K562 treated with DMSO at 1 percent for 24 hours (cell line): ENCODE measurements around the gene CEP295NL. TPM values are rescaled to one million over a fixed set of nuclear protein-coding genes. Genes with fewer than 3 reads are reported as not detected.

Experiments
- total RNA-seq: library from RNA; unstranded; fragments of 300-600 nt; gene quantifications from 2 replicates; pipeline ENCODE4 v1.2.3, GENCODE V29; 2022; ENCODE audit warnings: low read depth; ENCODE audit not compliant: insufficient read depth

CEP295NL gene, protein sequence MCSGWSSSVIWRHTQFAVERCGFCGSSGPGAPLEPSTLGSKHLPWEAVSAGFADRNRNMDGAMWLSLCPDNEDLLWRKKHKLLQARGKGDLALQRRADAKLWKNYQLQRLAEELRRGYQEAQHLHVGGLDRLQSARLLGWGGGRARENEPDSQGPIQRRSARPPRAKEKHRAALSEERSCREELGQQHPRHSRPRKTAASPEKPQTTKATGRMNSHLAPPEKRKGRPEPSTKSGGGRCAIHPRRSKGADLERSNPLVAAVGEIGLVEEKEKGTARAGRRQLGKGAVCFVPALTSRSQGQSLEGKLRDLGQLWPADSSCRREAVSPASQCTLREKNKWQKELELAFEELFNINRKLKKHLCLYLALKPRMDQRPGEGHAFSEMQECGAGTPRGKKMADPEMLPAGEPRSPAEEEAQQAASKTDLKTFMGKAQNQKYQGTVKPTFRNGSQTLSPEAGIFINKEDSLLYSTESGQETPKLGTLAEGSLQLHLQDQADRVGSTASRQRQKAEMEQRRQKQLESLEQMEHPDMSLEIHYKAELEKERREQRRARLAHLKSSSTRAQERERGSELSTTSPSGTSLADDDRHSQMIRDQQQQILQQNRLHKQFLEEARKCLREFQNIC
- total RNA-seq = not detected in 2 replicates

DNA sequence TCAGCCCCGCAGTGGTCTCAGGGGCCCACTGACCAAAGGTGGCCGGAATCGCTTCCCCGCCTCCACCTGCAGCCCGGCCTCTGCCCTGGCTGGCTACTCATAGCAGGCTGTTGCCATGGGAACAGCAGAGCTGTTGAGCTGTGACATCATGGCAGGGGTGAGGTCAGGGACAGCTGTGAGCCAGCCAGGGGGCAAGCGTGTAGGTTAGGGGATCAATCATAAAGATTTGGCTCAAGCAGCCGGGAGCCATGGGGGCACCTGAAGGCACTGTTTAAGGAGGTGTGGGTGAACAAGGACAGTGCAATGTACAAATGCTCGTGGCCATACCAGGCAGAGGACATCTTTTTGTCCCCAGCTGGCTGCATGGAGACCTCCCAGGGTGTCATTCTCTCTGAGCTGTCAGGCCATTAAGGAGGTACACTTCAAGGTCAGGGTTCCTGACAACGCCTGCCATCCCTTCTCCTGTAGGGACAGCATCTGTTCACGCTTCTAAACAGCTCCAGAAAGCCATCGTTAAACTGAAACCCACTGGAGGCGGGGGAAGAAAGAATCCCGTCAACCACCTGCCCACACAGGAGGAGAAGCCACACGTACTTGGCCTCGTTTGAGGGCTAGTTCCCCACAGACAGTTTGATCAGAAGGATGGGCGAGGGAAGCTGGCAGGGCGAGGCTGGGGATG lies at the start of gene CEP295NL:
Gene CEP295NL (minus strand): TSS at position 101 of the 679 bp plus-strand sequence. CDS start 1,373 bp downstream, outside the sequence.

DNA sequence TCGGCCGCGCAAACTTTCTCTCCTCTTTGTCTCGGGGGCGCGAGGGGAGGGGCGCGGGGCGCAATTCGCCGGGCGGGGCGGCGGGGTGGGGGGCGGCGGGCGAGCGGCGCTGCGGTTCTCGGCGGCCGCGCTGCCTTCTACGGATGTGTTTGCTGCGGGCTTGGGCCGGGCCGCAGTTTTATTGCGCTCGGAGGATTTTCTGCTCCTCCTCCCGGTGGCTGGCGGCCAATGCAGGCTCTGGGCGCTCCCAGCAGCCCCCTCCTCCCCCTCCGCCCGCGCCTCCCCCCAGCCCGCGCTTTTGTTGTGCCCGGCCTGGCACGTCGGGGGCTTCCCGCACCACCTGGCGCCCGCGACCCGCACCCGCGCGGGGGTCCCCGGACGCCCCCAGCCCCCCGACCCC lies 22.2 kb upstream of the CEP295NL start, which contains the start of gene TIMP2:
Gene TIMP2 (minus strand): TSS at position 154 of the 400 bp plus-strand sequence. CDS start 299 bp downstream, outside the sequence.

DNA sequence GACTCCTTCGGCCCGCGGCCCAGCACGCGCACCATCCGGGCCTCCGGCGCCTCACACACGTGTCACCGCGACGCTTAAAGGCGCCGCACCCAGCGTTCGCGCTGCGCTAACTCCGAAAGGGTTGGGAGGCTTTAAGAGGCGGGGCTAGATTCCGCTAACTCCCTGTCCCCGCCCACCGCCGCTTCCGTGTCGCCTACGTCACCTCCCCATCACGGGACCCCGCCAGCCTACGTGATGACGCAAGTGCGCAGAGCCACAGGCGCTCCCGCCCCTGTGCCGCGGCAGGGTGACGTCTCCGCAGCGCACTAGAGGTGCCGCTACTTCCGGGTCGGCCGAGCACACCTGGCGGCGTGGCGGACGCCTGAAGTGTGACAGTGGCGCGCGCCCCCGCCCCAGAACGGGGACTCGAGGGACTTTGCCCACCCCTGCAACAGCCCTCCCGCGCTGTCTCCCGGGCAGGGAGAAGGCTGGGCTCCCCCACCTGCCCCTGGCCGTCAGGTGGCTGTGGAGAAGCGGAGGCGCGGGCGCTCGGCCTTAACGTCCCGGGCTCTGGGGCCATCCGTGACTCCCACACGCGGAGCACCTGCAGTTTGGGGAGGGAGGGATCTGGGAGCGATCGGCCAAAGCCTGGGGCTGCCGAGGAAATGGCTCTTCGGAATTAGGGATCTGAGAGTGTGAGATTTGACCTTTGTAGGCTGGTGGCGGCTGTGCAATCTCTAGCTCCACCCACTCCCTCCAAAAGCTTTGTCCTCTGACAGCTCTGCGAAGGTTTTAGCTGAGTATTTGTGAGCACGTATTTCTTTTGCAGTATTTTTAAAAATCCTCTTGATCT lies 62.0 kb downstream of the CEP295NL start, which contains the start of gene USP36:
Gene USP36 (minus strand): TSS at position 35 of the 832 bp plus-strand sequence. CDS start 4,451 bp downstream, outside the sequence.

Other genes starting within 250 kb of the CEP295NL start
- gene CYTH1, start 120.9 kb downstream of the CEP295NL start, total RNA-seq = 36.6 and 39.3 TPM in 2 replicates
- 19.9 and 20.2 TPM in 2 replicates for gene USP36, start 62.4 kb downstream of the CEP295NL start, total RNA-seq
- 0.46 and 0.56 TPM in 2 replicates for gene TIMP2, start 22.2 kb upstream of the CEP295NL start, total RNA-seq
- gene LGALS3BP, start 76.7 kb upstream of the CEP295NL start, total RNA-seq = 106 and 110 TPM in 2 replicates
- gene CANT1, start 106.6 kb upstream of the CEP295NL start, total RNA-seq = 86.3 and 86.8 TPM in 2 replicates
- gene C1QTNF1, start 121.0 kb upstream of the CEP295NL start, total RNA-seq = not detected in 2 replicates
- 15.6 and 20.9 TPM in 2 replicates for gene ENGASE, start 171.6 kb upstream of the CEP295NL start, total RNA-seq